Measurements from ENCODE around the gene USP37.

Gene USP37

GRCh38 chr2:218583983-218584850, 16.1 kb upstream of the USP37 start:
- in situ Hi-C loops (cut with HindIII; ENCODE audit: low sequenced_read_pairs): no loop called here
- H3K4me3 ChIP-seq (ENCODE audit: low read depth, low read length): no peak overlapping the region
- no peak for DNase-seq (ENCODE audit: low read depth, low spot score)
- TF ChIP-seq, protein P1, sequence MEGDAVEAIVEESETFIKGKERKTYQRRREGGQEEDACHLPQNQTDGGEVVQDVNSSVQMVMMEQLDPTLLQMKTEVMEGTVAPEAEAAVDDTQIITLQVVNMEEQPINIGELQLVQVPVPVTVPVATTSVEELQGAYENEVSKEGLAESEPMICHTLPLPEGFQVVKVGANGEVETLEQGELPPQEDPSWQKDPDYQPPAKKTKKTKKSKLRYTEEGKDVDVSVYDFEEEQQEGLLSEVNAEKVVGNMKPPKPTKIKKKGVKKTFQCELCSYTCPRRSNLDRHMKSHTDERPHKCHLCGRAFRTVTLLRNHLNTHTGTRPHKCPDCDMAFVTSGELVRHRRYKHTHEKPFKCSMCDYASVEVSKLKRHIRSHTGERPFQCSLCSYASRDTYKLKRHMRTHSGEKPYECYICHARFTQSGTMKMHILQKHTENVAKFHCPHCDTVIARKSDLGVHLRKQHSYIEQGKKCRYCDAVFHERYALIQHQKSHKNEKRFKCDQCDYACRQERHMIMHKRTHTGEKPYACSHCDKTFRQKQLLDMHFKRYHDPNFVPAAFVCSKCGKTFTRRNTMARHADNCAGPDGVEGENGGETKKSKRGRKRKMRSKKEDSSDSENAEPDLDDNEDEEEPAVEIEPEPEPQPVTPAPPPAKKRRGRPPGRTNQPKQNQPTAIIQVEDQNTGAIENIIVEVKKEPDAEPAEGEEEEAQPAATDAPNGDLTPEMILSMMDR (IDR thresholded peaks at IDR 0.05; ENCODE audit: low read depth, low read length): no peak

DNA sequence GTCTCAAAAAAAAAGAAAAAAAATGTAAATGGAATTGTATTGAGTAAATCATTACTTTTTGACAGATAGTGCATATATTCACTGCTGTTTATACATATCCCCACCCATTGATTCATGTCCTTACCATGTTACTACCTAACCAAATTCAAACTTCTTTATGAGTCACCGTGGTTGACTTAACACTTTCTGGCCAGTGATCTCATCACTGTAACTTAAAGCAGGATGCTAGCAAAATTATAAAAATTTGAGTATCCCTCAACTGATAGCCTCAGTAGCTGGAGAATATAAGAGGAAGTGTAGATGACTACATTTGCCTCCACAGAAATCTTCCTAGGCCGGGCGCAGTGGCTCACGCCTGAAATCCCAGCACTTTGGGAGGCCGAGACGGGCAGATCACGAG, 13.9 kb upstream of the USP37 start:
- in situ Hi-C loops (cut with HindIII; ENCODE audit: low sequenced_read_pairs): no loop called here
- H3K4me3 ChIP-seq (ENCODE audit: low read depth, low read length): no peak overlapping the region
- DNase-seq (ENCODE audit: low read depth, low spot score): peak; percentile 79
- TF ChIP-seq, protein P1 (IDR thresholded peaks at IDR 0.05; ENCODE audit: low read depth, low read length): no peak

- TF ChIP-seq, protein P1 (IDR thresholded peaks at IDR 0.05; ENCODE audit: low read depth, low read length): no peak
- DNase-seq (ENCODE audit: low read depth, low spot score): no peak
- no peak overlapping the region for H3K4me3 ChIP-seq (ENCODE audit: low read depth, low read length)
- in situ Hi-C loops (cut with HindIII; ENCODE audit: low sequenced_read_pairs): no loop called here
These were observed 10.2 kb upstream of the USP37 start for GRCh38 chr2:218578272-218578877.

DNA sequence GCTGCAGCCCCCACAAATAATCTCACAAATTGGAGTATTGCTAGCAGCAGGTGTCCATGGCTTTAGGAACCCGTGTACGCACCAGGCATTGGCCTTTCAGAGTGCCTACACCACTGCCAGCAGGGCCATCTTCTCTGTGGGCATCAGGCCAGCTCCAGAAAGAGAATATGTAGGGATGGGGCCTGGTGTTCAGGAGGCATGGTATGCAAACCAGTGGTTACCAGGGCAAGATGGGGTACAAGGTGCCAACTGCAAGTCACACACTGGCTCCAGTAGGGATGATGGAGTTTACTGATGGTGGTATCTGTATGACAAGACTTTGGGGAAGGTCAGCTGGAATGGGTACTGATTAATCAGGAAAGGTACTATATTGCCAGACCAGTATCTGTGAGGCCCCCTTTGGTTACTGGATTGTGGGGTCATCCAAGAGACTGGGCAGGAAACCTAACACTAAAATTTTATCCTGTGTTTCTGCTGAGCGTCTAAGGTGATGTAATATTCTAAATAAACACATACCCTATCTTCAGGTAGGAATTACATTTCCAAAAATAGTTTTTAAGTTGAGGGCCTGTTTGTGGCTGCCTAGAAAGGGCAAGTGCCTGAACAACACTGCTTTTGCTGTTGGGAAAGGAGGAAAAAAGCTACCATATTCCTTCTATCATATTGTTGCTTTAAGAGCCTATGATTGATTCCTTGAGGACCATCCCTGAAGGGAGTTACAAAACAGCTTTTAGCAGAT, 9.5 kb upstream of the USP37 start:
- TF ChIP-seq, protein P1 (IDR thresholded peaks at IDR 0.05; ENCODE audit: low read depth, low read length): no peak
- no peak for DNase-seq (ENCODE audit: low read depth, low spot score)
- in situ Hi-C loops (cut with HindIII; ENCODE audit: low sequenced_read_pairs): no loop called here

GRCh38 chr2:218576854-218577253, 8.7 kb upstream of the USP37 start:
- in situ Hi-C loops (cut with HindIII; ENCODE audit: low sequenced_read_pairs): no loop called here
- no peak overlapping the region for H3K4me3 ChIP-seq (ENCODE audit: low read depth, low read length)
- TF ChIP-seq, protein P1 (IDR thresholded peaks at IDR 0.05; ENCODE audit: low read depth, low read length): no peak
- no peak for DNase-seq (ENCODE audit: low read depth, low spot score)

More for the DNA sequence above, 9.5 kb upstream of the USP37 start:
- H3K4me3 ChIP-seq (ENCODE audit: low read depth, low read length): no peak overlapping the region

GRCh38 chr2:218570850-218571249, 2.7 kb upstream of the USP37 start:
- TF ChIP-seq, protein P1 (IDR thresholded peaks at IDR 0.05; ENCODE audit: low read depth, low read length): no peak
- peak; percentile 47 for DNase-seq (ENCODE audit: low read depth, low spot score)
- H3K4me3 ChIP-seq (ENCODE audit: low read depth, low read length): peak overlapping the region; percentile 93
- in situ Hi-C loops (cut with HindIII; ENCODE audit: low sequenced_read_pairs): no loop called here
